SK-N-SH treated with all-trans-retinoic acid at 6 μM for 48 hours (cell line): Measurements from ENCODE around the gene RAB9B.

ENCODE experiments used
- ISL1 ChIP-seq: fragments of 250-450 bp; sonication (Bioruptor Pico); IDR thresholded peaks from 2 replicates; pipeline ENCODE4 v2.1.2; 2022; ENCODE audit warnings: mild to moderate bottlenecking, moderate library complexity
- RARB ChIP-seq: fragments of 250-450 bp; sonication (Bioruptor Pico); IDR thresholded peaks from 2 replicates; pipeline ENCODE4 v1.8.0; 2021; ENCODE audit warnings: mild to moderate bottlenecking, moderate library complexity
- SNAI2 ChIP-seq: fragments of 250-450 bp; sonication (Bioruptor Pico); IDR thresholded peaks from 2 replicates; pipeline ENCODE4 v1.5.0; 2020; ENCODE audit warnings: mild to moderate bottlenecking, moderate library complexity
- TF ChIP-seq, protein P1 (sequence below): fragments of 250-450 bp; sonication (Bioruptor Pico); IDR thresholded peaks from 2 replicates; pipeline ENCODE4 v1.5.1; 2020; ENCODE audit warnings: low read depth, mild to moderate bottlenecking, moderate library complexity

DNA sequence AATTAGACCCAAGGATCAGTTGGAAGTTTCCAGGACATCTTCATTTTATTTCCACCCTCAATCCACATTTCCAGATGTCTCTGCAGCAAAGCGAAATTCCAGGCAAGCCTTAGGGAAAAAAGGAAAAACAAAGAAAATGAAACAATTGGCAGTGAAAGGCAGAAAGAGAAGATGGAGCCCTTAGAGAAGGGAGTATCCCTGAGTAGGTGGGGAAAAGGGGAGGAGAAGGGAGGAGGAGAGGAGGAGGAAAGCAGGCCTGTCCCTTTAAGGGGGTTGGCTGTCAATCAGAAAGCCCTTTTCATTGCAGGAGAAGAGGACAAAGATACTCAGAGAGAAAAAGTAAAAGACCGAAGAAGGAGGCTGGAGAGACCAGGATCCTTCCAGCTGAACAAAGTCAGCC is 55.5 kb downstream of the RAB9B start, which contains the start of gene PLP1:
- TF ChIP-seq RARB (no peak), SNAI2 (CRISPR knock-in tag) (no peak), ISL1 (no peak)
- TF ChIP-seq, protein P1, sequence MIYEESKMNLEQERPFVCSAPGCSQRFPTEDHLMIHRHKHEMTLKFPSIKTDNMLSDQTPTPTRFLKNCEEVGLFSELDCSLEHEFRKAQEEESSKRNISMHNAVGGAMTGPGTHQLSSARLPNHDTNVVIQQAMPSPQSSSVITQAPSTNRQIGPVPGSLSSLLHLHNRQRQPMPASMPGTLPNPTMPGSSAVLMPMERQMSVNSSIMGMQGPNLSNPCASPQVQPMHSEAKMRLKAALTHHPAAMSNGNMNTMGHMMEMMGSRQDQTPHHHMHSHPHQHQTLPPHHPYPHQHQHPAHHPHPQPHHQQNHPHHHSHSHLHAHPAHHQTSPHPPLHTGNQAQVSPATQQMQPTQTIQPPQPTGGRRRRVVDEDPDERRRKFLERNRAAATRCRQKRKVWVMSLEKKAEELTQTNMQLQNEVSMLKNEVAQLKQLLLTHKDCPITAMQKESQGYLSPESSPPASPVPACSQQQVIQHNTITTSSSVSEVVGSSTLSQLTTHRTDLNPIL (CRISPR knock-in tag): no peak
